HL-60/S4 treated with retinoic acid at 250 ng/mL for 4 days and 3 days (cell line): ENCODE data around the gene GAB2.
"Not testable (repeated sequence)": the region's sequence is repeated elsewhere in the genome, so short reads cannot be mapped to it uniquely, and the experiment has no call there.

Experiments
- in situ Hi-C: fragments of 300-500 bp; cut with MboI; formaldehyde crosslinking; loops from 2 replicates; pipeline ENCODE4 v1.7.0; 2022; ENCODE audit warnings: low sequenced_read_pairs

GAB2 gene, protein sequence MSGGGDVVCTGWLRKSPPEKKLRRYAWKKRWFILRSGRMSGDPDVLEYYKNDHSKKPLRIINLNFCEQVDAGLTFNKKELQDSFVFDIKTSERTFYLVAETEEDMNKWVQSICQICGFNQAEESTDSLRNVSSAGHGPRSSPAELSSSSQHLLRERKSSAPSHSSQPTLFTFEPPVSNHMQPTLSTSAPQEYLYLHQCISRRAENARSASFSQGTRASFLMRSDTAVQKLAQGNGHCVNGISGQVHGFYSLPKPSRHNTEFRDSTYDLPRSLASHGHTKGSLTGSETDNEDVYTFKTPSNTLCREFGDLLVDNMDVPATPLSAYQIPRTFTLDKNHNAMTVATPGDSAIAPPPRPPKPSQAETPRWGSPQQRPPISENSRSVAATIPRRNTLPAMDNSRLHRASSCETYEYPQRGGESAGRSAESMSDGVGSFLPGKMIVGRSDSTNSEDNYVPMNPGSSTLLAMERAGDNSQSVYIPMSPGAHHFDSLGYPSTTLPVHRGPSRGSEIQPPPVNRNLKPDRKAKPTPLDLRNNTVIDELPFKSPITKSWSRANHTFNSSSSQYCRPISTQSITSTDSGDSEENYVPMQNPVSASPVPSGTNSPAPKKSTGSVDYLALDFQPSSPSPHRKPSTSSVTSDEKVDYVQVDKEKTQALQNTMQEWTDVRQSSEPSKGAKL

DNA sequence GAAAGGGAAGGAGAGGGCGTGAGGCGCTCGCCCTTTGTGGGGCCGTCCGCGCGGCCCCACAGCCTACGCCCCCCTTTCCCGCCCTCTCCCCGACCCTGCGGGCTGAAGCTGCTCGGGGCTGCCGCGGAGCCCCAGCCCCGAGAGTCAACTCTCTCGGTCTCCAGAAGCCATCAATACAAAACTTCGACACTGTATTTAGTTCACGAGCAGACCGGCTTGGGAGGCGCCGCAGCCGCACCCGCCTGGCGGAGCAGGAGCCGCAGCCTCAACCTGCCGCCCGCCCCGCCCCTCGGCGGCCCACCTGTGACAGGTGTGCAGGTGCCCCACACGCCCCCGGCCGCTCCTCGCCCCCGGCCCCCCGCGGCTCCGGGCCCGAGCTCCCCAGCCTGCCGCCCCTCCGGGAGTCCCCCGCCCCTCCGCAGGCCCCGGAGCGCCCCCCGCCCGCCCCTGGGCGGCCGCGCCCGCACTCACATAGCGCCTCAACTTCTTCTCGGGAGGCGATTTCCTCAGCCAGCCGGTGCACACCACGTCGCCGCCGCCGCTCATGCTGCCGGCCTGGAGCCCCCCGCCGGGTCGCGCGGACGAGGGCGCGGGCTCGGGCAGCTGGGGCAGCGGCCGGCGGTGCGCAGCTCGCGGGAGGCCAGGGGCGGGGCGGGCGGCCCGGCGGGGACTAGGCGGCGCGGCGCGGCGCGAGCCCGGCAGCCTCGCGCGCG is at the start of gene GAB2:
Gene GAB2 (minus strand): TSS at position 646 of the 713 bp plus-strand sequence. CDS start 100 bp downstream, at position 546.
- in situ Hi-C loops = no loop called here

DNA sequence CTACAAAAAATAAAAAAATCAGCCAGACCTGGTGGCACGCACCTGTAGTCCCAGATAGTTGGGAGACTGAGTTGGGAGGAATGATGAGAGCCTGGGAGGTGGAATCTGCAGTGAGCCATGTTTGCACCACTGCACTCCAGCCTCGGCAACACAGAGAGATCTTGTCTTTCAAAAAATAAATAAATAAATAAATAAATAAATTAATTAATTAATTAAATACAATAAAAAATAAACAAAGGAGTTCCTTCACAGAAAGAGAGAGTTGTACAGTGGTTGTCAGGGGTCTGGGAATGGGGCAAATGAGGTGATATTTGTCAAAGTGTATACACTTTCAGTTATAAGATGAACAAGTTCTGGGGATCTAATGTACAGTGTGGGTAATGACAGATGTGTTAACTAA is 49.8 kb upstream of the GAB2 start:
- in situ Hi-C loops = no loop called here

DNA sequence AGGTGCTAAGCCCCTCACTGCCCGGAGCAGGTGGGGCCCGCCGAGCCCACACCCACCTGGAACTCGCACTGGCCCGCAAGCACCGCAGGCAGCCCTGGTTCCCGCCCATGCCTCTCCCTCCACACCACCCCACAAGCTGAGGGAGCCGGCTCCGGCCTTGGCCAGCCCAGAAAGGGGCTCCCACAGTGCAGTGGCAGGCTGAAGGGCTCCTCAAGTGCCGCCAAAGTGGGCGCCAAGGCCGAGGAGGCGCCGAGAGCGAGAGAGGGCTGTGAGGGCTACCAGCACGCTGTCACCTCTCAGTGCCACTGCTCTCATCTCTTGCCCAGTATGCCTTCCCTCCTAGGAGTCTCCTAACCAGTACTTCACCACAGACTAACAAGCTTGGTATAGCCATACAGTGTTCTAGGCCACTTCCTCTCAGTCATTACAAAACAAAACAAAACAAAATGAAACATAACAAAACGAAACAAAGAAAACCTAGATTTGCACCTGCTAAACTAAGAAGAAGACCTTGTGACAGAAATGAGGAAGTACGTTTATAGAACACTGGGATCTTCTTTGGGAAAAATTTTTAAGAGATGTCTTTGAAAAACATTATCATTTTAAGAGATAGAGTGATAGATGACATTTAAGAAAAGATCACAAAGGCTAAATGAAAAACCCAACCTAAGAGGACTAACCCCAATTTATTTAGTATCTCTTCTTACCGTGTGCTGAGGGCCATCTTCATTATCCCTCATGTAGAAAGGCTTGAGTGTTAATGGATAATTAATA is 47.7 kb upstream of the GAB2 start:
- in situ Hi-C loops = no loop called here

DNA sequence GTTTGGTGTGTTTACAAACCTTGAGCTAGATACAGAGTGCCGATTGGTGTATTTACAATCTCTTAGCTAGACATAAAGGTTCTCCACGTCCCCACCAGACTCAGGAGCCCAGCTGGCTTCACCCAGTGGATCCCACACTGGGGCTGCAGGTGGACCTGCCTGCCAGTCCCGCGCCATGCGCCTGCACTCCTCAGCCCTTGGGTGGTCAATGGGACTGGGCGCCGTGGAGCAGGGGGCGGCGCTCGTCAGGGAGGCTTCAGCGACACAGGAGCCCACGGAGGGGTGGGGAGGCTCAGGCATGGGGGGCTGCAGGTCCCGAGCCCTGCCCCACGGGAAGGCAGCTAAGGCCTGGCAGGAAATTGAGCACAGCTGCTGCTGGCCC is 47.2 kb upstream of the GAB2 start:
- in situ Hi-C loops = not testable (repeated sequence)

DNA sequence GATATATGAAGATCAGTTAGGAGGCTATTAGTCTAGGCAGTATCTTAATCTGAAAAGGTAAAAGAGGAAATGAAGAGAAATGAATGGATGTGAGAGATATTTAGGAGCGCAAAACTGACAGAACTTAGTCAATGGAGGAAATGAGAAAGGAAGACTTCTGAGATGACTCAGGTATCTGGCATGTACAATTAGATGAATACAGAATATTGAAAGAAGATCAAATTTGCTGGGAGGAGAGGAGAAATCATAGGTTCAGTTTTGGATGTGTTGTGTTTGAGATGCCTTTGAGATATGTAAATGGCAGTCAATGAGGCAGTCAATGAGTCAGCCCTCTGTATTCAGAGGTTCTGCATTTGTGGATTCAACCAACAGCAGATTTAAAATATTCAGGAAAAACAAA is 42.9 kb upstream of the GAB2 start:
- in situ Hi-C loops = no loop called here

DNA sequence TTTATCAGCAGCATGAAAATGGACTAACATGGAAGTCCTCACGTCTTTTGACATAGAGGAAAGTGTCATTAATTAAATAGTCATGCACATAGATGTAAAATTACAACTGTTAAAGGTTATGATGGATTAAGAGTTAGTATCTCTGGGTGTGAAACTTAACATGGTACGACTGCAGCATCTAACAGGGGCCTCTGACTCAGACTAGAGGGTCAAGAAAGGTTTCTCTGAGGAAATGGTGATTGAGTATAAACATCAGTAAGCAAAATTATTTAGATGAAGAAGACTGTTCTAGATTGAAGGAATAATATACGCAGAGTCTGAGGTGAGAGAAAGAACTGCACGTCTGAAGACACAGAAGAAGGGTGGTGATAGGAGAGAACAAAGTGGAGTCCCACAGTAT is 42.1 kb upstream of the GAB2 start:
- in situ Hi-C loops = no loop called here

DNA sequence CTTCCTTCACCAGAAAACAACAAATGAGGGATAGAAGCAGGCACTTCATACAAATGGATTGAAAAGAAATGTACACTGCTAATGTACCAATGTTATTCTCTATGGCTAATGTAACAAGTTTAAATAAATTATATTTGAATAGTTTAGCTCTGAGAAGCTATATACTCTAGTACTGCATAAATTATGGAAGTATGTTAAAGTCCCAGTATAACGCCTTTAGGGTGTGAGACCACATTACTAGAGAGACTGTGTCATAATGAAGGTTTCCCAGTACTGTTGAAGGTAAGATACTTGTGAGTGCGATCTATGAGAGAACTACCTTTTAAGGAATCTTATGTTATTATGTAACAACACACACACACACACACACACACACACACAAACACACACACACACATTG is 39.8 kb upstream of the GAB2 start:
- in situ Hi-C loops = no loop called here

DNA sequence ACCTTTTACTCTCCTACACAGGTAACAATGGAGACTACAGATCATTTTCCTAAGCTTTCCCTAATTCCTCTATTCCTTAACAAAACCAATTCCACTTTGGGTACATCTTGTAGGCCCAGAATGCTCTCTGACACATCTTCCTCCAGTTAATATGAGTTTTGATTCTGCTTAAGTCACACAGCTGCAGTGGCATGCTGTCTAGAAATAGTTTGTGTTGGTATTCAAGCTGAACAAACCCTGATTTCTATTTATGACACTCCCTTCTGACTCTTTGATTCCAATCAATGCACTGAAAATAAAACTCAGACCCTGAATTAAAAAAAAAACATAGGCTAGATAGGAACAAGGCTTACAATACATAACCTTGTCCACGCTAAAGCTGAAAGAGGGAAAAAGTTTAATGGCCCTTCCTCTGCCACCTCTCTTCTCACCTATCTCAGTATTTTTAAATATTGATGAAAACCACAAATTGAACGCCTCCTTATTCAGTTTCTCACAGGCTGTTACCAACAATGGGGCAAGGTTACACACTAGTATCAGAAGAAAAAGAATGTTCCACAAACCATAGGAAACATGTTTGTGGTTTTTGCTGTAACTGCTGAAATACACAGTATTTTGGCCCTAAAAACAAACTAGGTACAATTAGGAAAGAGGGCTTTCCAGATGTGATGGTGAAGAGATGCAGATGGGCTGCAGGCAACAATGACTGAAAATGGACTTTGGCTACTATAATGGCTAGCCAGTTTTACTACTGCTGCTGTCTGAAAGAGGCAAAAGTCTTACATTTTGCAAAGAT is 35.7 kb upstream of the GAB2 start:
- in situ Hi-C loops = no loop called here

DNA sequence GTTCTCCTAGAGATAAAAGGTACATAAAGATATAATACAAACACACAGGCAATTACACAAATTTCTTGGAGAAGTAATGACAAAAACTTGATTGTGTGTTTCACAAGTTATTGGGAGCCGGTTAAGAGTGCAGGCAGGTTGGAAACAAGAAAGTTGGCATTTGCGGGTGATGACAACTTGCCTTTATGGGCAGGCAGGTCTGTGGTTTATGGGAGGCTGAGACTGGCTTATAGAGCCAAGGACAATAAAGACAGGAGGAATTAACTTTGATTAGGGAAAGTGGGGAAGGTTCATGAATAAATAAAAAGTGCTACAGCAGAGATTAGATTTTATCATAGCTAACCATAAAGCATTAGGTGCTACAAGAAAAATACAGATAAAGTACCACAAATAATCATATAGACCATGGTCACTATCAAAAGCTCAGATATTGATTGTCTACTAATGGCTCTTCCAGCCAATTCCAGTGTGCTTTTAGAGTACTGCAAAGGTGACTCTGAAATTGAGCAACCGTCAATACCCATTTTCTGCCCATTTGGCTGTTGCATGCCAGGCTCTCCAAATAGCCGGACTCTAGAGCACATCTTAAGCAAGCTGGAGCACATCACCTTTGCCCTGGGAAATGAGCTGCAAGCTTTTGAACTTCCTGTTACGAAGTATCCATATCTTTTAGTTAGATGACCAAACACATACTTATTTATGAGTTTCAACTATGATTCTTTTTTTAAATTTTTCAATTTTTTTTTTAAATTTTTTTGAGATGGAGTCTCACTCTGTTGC is 33.9 kb upstream of the GAB2 start:
- in situ Hi-C loops = no loop called here

DNA sequence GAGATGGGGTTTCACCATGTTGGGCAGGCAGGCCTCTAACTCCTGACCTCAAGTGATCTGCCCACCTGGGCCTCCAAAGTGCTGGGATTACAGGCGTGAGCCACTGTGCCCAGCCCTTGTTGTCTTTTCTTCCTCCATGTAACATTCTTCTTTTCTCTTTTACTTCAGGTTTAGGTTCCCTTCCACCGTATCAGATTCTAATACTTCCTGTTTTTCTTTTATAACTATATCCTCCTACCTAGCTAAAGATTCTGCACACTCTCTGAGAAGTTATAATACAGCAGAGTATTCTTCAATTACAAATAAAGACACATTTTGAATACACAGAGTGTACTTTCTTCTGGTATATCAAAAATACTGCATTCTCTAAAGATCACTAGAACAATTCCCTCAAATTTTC is 33.2 kb upstream of the GAB2 start:
- in situ Hi-C loops = no loop called here

DNA sequence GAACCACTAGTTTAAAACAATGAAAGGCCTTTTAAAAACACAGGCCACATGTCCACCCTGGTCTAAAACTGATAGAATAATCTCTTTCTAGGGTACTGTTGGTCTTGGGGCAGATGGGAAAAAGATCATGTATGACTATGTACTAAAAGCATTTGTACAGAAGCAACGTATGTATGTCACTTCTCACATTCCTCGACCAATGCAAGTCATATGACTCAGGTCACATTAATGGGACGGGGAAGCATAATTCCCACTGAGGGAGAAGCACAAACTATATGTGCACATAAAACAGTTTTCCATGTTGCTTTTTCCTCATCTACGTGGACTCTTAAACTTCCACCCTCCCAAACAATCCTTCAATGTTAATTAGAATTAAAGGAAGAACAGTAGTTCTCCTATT is 32.2 kb upstream of the GAB2 start:
- in situ Hi-C loops = loop anchor here (25.0 kb wide), 1 partner anchor 112 kb away; the partner anchor contains the start of gene NARS2

DNA sequence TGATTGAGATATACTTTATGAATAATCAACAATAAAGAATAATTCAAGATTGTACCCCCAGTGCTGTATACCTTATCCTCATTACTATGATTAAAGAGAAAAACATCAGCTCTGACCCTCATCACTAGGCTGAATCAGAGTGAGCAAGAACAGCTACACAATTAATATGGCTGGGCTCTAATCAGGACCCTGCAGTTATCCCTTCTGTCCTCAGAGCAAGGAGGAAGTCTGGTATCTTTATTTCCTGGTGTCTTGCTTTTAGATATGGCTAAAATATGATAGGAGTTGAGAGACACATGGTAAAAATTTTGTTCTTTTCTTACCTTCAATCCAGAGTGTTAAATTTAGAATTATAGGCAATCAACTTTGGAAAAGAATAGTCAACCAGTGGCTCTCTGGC is 28.6 kb upstream of the GAB2 start:
- in situ Hi-C loops = loop anchor here (25.0 kb wide), 1 partner anchor 116 kb away; the partner anchor contains the start of gene NARS2

DNA sequence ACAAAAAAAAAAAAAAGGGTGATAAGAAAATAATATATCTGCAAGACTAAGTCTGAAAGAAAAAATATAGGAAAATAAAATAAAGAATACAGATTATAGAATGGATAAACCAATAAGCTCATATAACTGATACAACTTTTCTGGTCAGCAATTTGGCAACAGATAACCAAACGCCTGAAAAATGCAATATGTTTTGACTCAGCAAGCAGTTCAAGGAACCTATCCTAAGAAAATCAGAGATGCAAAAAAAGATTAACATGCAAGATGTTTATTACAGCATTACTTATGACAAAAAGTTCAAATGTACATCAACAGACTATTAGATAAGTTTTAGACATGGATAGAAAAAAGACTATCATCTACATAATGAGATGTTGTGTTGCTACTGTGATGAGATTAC is 27.1 kb upstream of the GAB2 start:
- in situ Hi-C loops = loop anchor here (25.0 kb wide), 1 partner anchor 118 kb away; the partner anchor contains the start of gene NARS2

DNA sequence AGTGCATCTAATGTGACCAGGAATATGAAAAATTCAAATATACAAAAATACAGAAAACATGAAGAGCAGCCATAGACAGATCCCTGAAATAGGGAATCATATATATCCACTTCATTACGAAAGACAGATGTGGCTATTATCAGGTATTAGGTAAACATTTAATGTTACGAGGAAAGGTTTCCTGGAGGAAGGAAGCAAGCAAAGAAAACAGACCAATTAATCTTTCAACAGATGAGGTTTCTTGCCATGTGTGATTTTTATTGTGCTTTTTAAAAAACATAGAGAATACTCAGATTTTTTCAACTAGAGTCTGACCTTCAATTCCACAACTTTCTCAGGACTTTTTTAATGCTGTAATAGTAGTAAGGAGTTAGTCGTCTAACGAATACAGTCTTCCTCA is 24.3 kb upstream of the GAB2 start:
- in situ Hi-C loops = loop anchor here (25.0 kb wide), 1 partner anchor 120 kb away; the partner anchor contains the start of gene NARS2

DNA sequence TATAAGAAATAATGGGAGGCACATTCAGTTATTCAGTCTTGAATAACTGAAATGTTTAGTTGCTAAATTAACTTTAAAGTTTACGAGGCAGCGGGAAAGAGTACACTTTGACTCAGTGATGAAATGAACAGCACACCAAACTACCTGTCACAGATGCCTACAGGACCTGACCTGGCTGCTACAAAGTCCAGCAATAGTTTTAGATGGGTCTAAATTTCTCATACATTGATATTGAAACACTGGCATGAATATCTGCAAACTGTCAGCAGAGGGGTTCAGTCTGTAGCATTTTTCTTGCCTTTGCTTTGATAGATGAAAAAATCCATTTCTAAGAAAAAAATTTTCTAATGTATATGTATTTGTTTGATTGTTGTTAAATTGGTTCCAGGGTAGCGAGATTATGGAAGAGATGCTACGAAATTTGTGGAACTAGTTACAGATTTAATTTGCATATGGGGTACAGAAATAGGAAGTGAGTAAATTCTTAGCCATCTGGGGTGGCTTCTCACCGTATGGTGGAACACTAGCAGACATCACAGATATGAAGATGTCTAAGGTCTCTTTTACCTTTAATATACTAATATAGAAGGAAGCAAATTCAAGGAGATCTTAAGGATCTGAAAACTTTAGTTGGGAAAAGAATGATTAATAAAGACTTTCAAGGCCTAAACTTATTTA is 20.8 kb upstream of the GAB2 start:
- in situ Hi-C loops = loop anchor here (10.0 to 25.0 kb wide), 2 partner anchors 124 to 214 kb away; partner anchors contain the start of gene NARS2

DNA sequence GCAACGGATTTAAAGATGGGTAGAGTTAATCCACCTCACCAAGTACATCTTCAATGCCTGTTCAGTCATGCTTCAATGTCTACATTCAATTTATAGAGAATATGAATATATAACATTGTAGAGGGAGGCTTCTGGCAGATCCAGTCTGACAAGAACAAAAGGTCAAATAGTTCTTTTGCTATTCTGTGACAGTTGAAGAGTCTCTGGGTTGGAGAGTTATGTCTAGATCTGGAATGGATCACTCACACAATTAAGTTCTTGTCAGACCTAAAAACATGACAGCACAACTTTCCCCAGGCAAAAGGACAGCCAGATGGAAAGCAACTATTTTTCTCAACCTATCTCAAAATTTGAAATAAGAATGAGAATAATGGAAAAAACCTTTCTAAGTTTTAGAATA is 15.3 kb upstream of the GAB2 start:
- in situ Hi-C loops = loop anchor here (10.0 to 25.0 kb wide), 2 partner anchors 129 to 208 kb away; partner anchors contain the start of gene NARS2

DNA sequence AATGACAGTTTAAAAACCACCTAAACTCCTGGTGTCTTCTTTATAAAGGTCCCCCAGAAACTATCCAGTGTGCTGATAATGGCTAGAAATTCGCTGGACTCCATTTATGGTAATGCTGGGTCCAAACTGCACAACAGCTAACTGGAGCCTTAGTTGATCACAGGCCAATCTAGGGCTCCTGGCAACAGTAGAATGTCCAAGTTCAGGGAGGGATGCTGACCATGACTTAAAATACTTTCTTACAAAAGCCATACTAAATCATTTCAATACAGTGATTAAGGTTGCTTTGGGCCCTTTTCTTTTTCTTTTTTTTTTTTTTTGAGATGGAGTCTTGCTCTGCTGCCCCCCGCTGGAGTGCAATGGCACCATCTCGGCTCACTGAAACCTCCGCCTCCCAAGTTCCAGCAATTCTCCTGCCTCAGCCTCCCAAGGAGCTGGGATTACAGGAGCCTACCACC is 14.5 kb upstream of the GAB2 start:
- in situ Hi-C loops = loop anchor here (10.0 to 25.0 kb wide), 2 partner anchors 130 to 207 kb away; partner anchors contain the start of gene NARS2

DNA sequence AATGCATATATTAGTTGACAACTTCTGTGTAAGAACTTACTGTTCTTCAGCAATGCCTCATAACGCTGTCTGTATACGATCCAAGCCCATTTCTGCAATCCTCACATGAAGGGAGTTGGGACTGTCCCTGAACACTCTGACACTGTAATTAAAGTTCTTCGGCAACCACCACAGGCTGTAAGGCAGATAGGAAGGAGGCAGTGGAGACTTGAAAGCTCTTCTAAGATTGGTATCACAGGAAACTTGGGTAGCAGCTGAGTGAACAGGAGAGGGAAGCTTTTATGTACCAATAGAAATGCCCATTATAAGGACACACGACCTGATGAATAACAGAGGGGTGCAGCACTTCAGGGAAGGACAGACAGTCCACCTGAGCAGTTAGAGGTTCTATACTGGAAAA is 12.0 kb upstream of the GAB2 start:
- in situ Hi-C loops = loop anchor here (10.0 to 25.0 kb wide), 2 partner anchors 133 to 205 kb away; partner anchors contain the start of gene NARS2
